Liver (tissue), 9 donors: ENCODE measurements around the gene PKP1. TPM values are rescaled to one million over a fixed set of nuclear protein-coding genes. Genes with fewer than 3 reads are reported as not detected.

Experiments
- DNase-seq: peaks from one replicate; pipeline ENCODE4 v3.0.0-alpha.2; 2017; ENCODE audit warnings: low spot score
- H3K27ac ChIP-seq, 2 donors: one replicate each; pipeline ENCODE4 v1.7.0; 2013; ENCODE audit warnings: inconsistent platforms in 2 of 2, low read length in 2 of 2, control low read depth in 1 of 2, low read depth in 1 of 2, mild to moderate bottlenecking in 1 of 2
- H3K27me3 ChIP-seq, 4 donors: one replicate each; pipeline versions ENCODE4 v1.6.1 to v1.7.0; 2013; ENCODE audit warnings: low read length in 3 of 4, inconsistent platforms in 1 of 4, mild to moderate bottlenecking in 1 of 4, moderate library complexity in 1 of 4; ENCODE audit not compliant: control insufficient read depth in 4 of 4, insufficient read depth in 4 of 4
- H3K36me3 ChIP-seq, 4 donors: one replicate each; pipeline versions ENCODE4 v1.6.1 to v1.7.0; 2013; ENCODE audit warnings: low read length in 3 of 4, mild to moderate bottlenecking in 3 of 4, low read depth in 1 of 4, moderate library complexity in 1 of 4; ENCODE audit not compliant: control insufficient read depth in 4 of 4, insufficient read depth in 3 of 4
- H3K4me1 ChIP-seq, 4 donors: one replicate each; pipeline versions ENCODE4 v1.6.1 to v1.7.0; 2013; ENCODE audit warnings: low read length in 3 of 4, mild to moderate bottlenecking in 3 of 4, moderate library complexity in 1 of 4; ENCODE audit not compliant: control insufficient read depth in 4 of 4, insufficient read depth in 4 of 4
- H3K4me3 ChIP-seq, 3 donors: one replicate each; pipeline versions ENCODE4 v1.6.1 to v1.7.0; 2013; ENCODE audit warnings: low read length in 3 of 3, control low read depth in 1 of 3, low read depth in 1 of 3, mild to moderate bottlenecking in 1 of 3
- H3K9ac ChIP-seq, 2 donors: one replicate each; pipeline ENCODE4 v1.7.0; 2013; ENCODE audit warnings: low read length in 2 of 2, mild to moderate bottlenecking in 2 of 2, moderate library complexity in 2 of 2, control low read depth in 1 of 2, low read depth in 1 of 2
- H3K9me3 ChIP-seq, 4 donors: one replicate each; pipeline versions ENCODE4 v1.6.1 to v1.7.0; 2013; ENCODE audit warnings: low read length in 3 of 4; ENCODE audit not compliant: control insufficient read depth in 4 of 4
- ATF3 ChIP-seq: IDR thresholded peaks from 2 replicates; pipeline ENCODE4 v1.6.1; 2016; ENCODE audit warnings: antibody characterized with exemption
- CTCF ChIP-seq: fragments of 150-350 bp; IDR thresholded peaks from 2 replicates; pipeline ENCODE4 v1.5.1; 2017; ENCODE audit warnings: improper control_type of control experiment, low read depth, low read length; ENCODE audit not compliant: missing input control
- EGR1 ChIP-seq, 2 donors: IDR thresholded peaks; 2 replicates each; pipeline ENCODE4 v1.6.1; 2016 to 2018; ENCODE audit warnings: antibody characterized with exemption in 2 of 2, low read depth in 2 of 2
- FOXA1 ChIP-seq: IDR thresholded peaks from 2 replicates; pipeline ENCODE4 v1.6.1; 2016; ENCODE audit warnings: antibody characterized with exemption
- FOXA2 ChIP-seq: IDR thresholded peaks from 2 replicates; pipeline ENCODE4 v1.6.1; 2016; ENCODE audit warnings: antibody characterized with exemption
- GABPA ChIP-seq, 2 donors: IDR thresholded peaks in 1 of 2; conservative IDR thresholded peaks in 1 of 2; 2 replicates each; pipeline ENCODE4 v1.6.1; 2016; ENCODE audit warnings: antibody characterized with exemption in 2 of 2, mild to moderate bottlenecking in 1 of 2, moderate library complexity in 1 of 2
- HNF4A ChIP-seq, 2 donors: conservative IDR thresholded peaks; 2 replicates each; pipeline ENCODE4 v1.6.1; 2016; ENCODE audit warnings: antibody characterized with exemption in 2 of 2, mild to moderate bottlenecking in 2 of 2
- HNF4G ChIP-seq: IDR thresholded peaks from 2 replicates; pipeline ENCODE4 v1.6.1; 2016; ENCODE audit warnings: antibody characterized with exemption
- JUND ChIP-seq, 2 donors: IDR thresholded peaks; 2 replicates each; pipeline ENCODE4 v1.6.1; 2016; ENCODE audit warnings: antibody characterized with exemption in 2 of 2
- MAX ChIP-seq: IDR thresholded peaks from 2 replicates; pipeline ENCODE4 v1.6.1; 2016; ENCODE audit warnings: antibody characterized with exemption
- NR2F2 ChIP-seq: IDR thresholded peaks from 2 replicates; pipeline ENCODE4 v1.6.1; 2016; ENCODE audit warnings: antibody characterized with exemption
- RAD21 ChIP-seq, 2 donors: IDR thresholded peaks; 2 replicates each; pipeline ENCODE4 v1.6.1; 2016; ENCODE audit warnings: antibody characterized with exemption in 2 of 2, mild to moderate bottlenecking in 2 of 2
- REST ChIP-seq: IDR thresholded peaks from 2 replicates; pipeline ENCODE4 v1.6.1; 2016; ENCODE audit warnings: antibody characterized with exemption, mild to moderate bottlenecking
- RXRA ChIP-seq, 2 donors: IDR thresholded peaks; 2 replicates each; pipeline ENCODE4 v1.6.1; 2017 to 2018; ENCODE audit warnings: antibody characterized with exemption in 2 of 2, mild to moderate bottlenecking in 1 of 2
- SP1 ChIP-seq: IDR thresholded peaks from 2 replicates; pipeline ENCODE4 v1.6.1; 2018; ENCODE audit warnings: antibody characterized with exemption, mild to moderate bottlenecking
- TAF1 ChIP-seq: conservative IDR thresholded peaks from 2 replicates; pipeline ENCODE4 v1.6.1; 2016; ENCODE audit warnings: antibody characterized with exemption, mild to moderate bottlenecking
- YY1 ChIP-seq: IDR thresholded peaks from 2 replicates; pipeline ENCODE4 v1.6.1; 2016; ENCODE audit warnings: antibody characterized with exemption, mild to moderate bottlenecking
- ZBTB33 ChIP-seq: IDR thresholded peaks from 2 replicates; pipeline ENCODE4 v1.6.1; 2016; ENCODE audit warnings: antibody characterized with exemption
- WGBS: extraction: QIAGEN DNeasy Blood & Tissue Kit; methylation state at CpG from one replicate; pipeline ENCODE4 v1.1.7; 2013; 5-methylcytosine and 5-hydroxymethylcytosine counted together
- polyA plus RNA-seq, 2 donors: library from polyadenylated mRNA; stranded (reverse) in 1 of 2; unstranded in 1 of 2; fragments of 200-250 nt in 1 of 2; fragments of >200 nt in 1 of 2; fragmentation: Nextera tagmentation in 1 of 2; extraction: Ambion mirVana in 1 of 2; gene quantifications; one replicate each; pipeline versions ENCODE4 v1.2.1 to v1.2.3, GENCODE V29; 2013 to 2015
- total RNA-seq, 2 donors: library from RNA; depleted of rRNA; stranded (reverse); fragments of >200 nt; gene quantifications; one replicate each; pipeline ENCODE4 v1.2.3, GENCODE V29; 2014
- donor health status: healthy.
- donor health status: healthy.
- donor health status: healthy.
- donor health status: healthy.
- donor health status: healthy.

PKP1 gene
- total and polyA plus RNA-seq, 4 donors: 0.01 TPM; not detected in 3

- TF ChIP-seq CTCF: no peak
- TF ChIP-seq ATF3: no peak
- TF ChIP-seq HNF4A (conservative IDR thresholded peaks at IDR 0.05): no peak
- no peak for TF ChIP-seq HNF4G
- TF ChIP-seq SP1: no peak
Observed at GRCh38 chr1:201311356-201312011, 28.2 kb downstream of the PKP1 start (continued).

- Histone ChIP-seq H3K4me1 (peaks cover 0 to 10% (median 5%) of the 10 kb centered on the region in 4 donors), H3K36me3 (no peaks in the 10 kb centered on the region), H3K9ac (no peak overlapping the region), H3K4me3 (no peak overlapping the region), H3K9me3 (no peaks in the 10 kb centered on the region), H3K27ac (no peak overlapping the region), H3K27me3 (no peaks in the 10 kb centered on the region)
- 93% methylated on average over 7 of the region's 7 CpGs for whole genome bisulfite sequencing
- TF ChIP-seq MAX: no peak
- TF ChIP-seq ATF3: no peak
- TF ChIP-seq CTCF: no peak
- no peak for TF ChIP-seq ZBTB33
- TF ChIP-seq FOXA2: no peak
- TF ChIP-seq RXRA (IDR thresholded peaks at IDR 0.05): no peak
- no peak for TF ChIP-seq JUND (IDR thresholded peaks at IDR 0.05)
- no peak for TF ChIP-seq EGR1 (IDR thresholded peaks at IDR 0.05; ENCODE audit: low read depth in 2 of 2)
- TF ChIP-seq RAD21 (IDR thresholded peaks at IDR 0.05): no peak
- TF ChIP-seq HNF4G: no peak
- TF ChIP-seq TAF1: no peak
- no peak for TF ChIP-seq GABPA (IDR thresholded peaks at IDR 0.05 in 1 of 2, conservative IDR thresholded peaks at IDR 0.05 in 1 of 2)
- TF ChIP-seq SP1: no peak
- TF ChIP-seq HNF4A (conservative IDR thresholded peaks at IDR 0.05): no peak
- TF ChIP-seq NR2F2: no peak
- no peak for TF ChIP-seq YY1
- TF ChIP-seq REST: no peak
- TF ChIP-seq FOXA1: no peak
- DNase-seq: no peak
Observed at GRCh38 chr1:201312298-201312697, 29.0 kb downstream of the PKP1 start.
